ENCODE data around the gene WWOX.

DNA sequence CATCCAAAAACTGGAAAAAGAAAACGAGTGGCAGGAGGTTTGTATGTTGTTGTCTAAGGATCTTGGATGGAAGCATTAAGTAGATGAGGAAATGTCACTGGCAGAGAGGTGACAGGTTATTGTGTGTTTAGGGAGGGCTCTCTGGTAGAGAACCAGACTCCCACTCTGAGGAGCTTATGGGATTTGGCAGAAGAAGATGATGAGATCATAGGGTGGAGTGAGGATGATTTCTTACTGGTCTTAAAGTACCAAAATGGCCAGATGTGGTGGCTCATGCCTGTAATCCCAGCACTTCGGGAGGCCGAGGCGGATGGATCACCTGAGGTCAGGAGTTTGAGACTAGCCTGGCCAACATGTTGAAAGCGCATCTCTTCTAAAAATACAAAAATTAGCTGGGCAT, 9.0 kb downstream of the WWOX start:
- TF ChIP-seq, protein P1, sequence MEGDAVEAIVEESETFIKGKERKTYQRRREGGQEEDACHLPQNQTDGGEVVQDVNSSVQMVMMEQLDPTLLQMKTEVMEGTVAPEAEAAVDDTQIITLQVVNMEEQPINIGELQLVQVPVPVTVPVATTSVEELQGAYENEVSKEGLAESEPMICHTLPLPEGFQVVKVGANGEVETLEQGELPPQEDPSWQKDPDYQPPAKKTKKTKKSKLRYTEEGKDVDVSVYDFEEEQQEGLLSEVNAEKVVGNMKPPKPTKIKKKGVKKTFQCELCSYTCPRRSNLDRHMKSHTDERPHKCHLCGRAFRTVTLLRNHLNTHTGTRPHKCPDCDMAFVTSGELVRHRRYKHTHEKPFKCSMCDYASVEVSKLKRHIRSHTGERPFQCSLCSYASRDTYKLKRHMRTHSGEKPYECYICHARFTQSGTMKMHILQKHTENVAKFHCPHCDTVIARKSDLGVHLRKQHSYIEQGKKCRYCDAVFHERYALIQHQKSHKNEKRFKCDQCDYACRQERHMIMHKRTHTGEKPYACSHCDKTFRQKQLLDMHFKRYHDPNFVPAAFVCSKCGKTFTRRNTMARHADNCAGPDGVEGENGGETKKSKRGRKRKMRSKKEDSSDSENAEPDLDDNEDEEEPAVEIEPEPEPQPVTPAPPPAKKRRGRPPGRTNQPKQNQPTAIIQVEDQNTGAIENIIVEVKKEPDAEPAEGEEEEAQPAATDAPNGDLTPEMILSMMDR (IDR thresholded peaks at IDR 0.05; ENCODE audit: extremely low read depth in 1 of 2, insufficient read depth in 1 of 2, low read depth in 1 of 2, low read length in 2 of 2): no peak
- no peak for TF ChIP-seq POLR2A (IDR thresholded peaks at IDR 0.05; ENCODE audit: low read depth, low read length)
- TF ChIP-seq JUN (IDR thresholded peaks at IDR 0.05; ENCODE audit: borderline replicate concordance, insufficient read depth, insufficient read length, low read depth): no peak
- TF ChIP-seq POLR2AphosphoS5 (IDR thresholded peaks at IDR 0.05; ENCODE audit: insufficient read depth, low read depth, low read length): no peak
